ENCODE measurements around the gene OR10AD1. TPM values are rescaled to one million over a fixed set of nuclear protein-coding genes. Genes with fewer than 3 reads are reported as not detected.
"Not testable (repeated sequence)": the region's sequence is repeated elsewhere in the genome, so short reads cannot be mapped to it uniquely, and the experiment has no call there.

The OR10AD1 gene
- total RNA-seq, result 1 to 10 TPM in 2 of 8 experiments, under 1 TPM in 6; 0.33 to 1.5 (median 0.73) TPM

GRCh38 chr12:48203192-48203591 lies at the start of gene OR10AD1:
Gene OR10AD1, minus strand, starts transcription at chr12:48203292. Its CDS starts 0 bp downstream, at chr12:48203292.
- ATAC-seq (replicated peaks in 6 of 8), result no peak
- Histone ChIP-seq H3K27ac (no peak within 1 kb of the TSS), H3K4me1 (replicated peaks in 1 of 2) (peaks cover 0 to 11% of the 10 kb centered on the region in 2 donors), H3K4me3 (no peak within 1 kb of the TSS)
- WGBS, 10 experiments, result 79 to 100% (median 85%) methylated on average over 1 to 4 of the region's 4 CpGs; no CpG with 5 or more reads in 2 of the 10 experiments
- in situ Hi-C loops (cut with MboI; ENCODE audit: low pct_unique_long_range_greater_than_20kb in 2 of 9, low sequenced_read_pairs in 9 of 9, unreplicated experiment in 9 of 9), result no loop called here

GRCh38 chr12:48247181-48247966 lies 44.3 kb upstream of the OR10AD1 start:
- ATAC-seq (replicated peaks in 6 of 8), result peak in 1 of 8 experiments; percentile 16
- in situ Hi-C loops (cut with MboI; ENCODE audit: low pct_unique_long_range_greater_than_20kb in 2 of 9, low sequenced_read_pairs in 9 of 9, unreplicated experiment in 9 of 9), result no loop called here
- H3K4me1 ChIP-seq (replicated peaks in 1 of 2), result no peaks in the 10 kb centered on the region
- no peak overlapping the region for H3K27ac ChIP-seq
- 0 to 100% (median 65%) methylated on average over 1 to 4 of the region's 5 CpGs; no CpG with 5 or more reads in 2 of the 10 experiments for WGBS, 10 experiments
- H3K4me3 ChIP-seq, result no peak overlapping the region

- ATAC-seq (replicated peaks in 6 of 8), result peak in 5 of 8 experiments; percentile 57 to 71 (median 61)
- H3K27ac ChIP-seq, result peak overlapping the region in 1 of 2 donors; percentile 72
- peaks cover 11 to 13% of the 10 kb centered on the region in 2 donors for H3K4me1 ChIP-seq (replicated peaks in 1 of 2)
- WGBS, 10 experiments, result 0 to 63% (median 7%) methylated on average over 1 to 3 of the region's 3 CpGs; no CpG with 5 or more reads in 1 of the 10 experiments
- in situ Hi-C loops (cut with MboI; ENCODE audit: low pct_unique_long_range_greater_than_20kb in 2 of 9, low sequenced_read_pairs in 9 of 9, unreplicated experiment in 9 of 9), result no loop called here
- no peak overlapping the region for H3K4me3 ChIP-seq
These were observed 34.1 kb upstream of the OR10AD1 start for GRCh38 chr12:48237162-48237561.

GRCh38 chr12:48235796-48236333 lies 32.8 kb upstream of the OR10AD1 start:
- in situ Hi-C loops (cut with MboI; ENCODE audit: low pct_unique_long_range_greater_than_20kb in 2 of 9, low sequenced_read_pairs in 9 of 9, unreplicated experiment in 9 of 9), result no loop called here
- H3K4me1 ChIP-seq (replicated peaks in 1 of 2), result peaks cover 11 to 13% of the 10 kb centered on the region in 2 donors
- no peak for ATAC-seq (replicated peaks in 6 of 8)

GRCh38 chr12:48231169-48231958 lies 28.3 kb upstream of the OR10AD1 start:
- H3K4me1 ChIP-seq (replicated peaks in 1 of 2); in situ Hi-C loops (cut with MboI; ENCODE audit: low pct_unique_long_range_greater_than_20kb in 2 of 9, low sequenced_read_pairs in 9 of 9, unreplicated experiment in 9 of 9); H3K27ac ChIP-seq; ATAC-seq (replicated peaks in 6 of 8); H3K4me3 ChIP-seq: not testable (repeated sequence)
- WGBS, 10 experiments, result 24 to 100% (median 89%) methylated on average over 1 to 2 of the region's 2 CpGs

More at GRCh38 chr12:48235796-48236333, 32.8 kb upstream of the OR10AD1 start:
- H3K4me3 ChIP-seq, result no peak overlapping the region
- H3K27ac ChIP-seq, result no peak overlapping the region
- WGBS, 10 experiments, result 6 to 100% (median 55%) methylated on average over 2 to 4 of the region's 4 CpGs; no CpG with 5 or more reads in 2 of the 10 experiments

- H3K4me3 ChIP-seq; H3K27ac ChIP-seq; H3K4me1 ChIP-seq (replicated peaks in 1 of 2); in situ Hi-C loops (cut with MboI; ENCODE audit: low pct_unique_long_range_greater_than_20kb in 2 of 9, low sequenced_read_pairs in 9 of 9, unreplicated experiment in 9 of 9); ATAC-seq (replicated peaks in 6 of 8): not testable (repeated sequence)
- WGBS, 10 experiments, result 20 to 100% (median 67%) methylated on average over 1 to 3 of the region's 3 CpGs; no CpG with 5 or more reads in 1 of the 10 experiments
These were observed 21.4 kb upstream of the OR10AD1 start for GRCh38 chr12:48224533-48224932.

- in situ Hi-C loops (cut with MboI; ENCODE audit: low pct_unique_long_range_greater_than_20kb in 2 of 9, low sequenced_read_pairs in 9 of 9, unreplicated experiment in 9 of 9), result no loop called here
- no peak for ATAC-seq (replicated peaks in 6 of 8)
- WGBS, 10 experiments, result 0 to 58% (median 19%) methylated on average over 1 to 2 of the region's 2 CpGs; no CpG with 5 or more reads in 5 of the 10 experiments
- no peak overlapping the region for H3K4me3 ChIP-seq
- H3K27ac ChIP-seq, result no peak overlapping the region
- no peaks in the 10 kb centered on the region for H3K4me1 ChIP-seq (replicated peaks in 1 of 2)
These were observed 18.6 kb upstream of the OR10AD1 start for GRCh38 chr12:48221645-48222044.

- in situ Hi-C loops (cut with MboI; ENCODE audit: low pct_unique_long_range_greater_than_20kb in 2 of 9, low sequenced_read_pairs in 9 of 9, unreplicated experiment in 9 of 9), result no loop called here
- Histone ChIP-seq H3K27ac (no peak overlapping the region), H3K4me1 (replicated peaks in 1 of 2) (peaks cover 0 to 2% of the 10 kb centered on the region in 2 donors), H3K4me3 (no peak overlapping the region)
- ATAC-seq (replicated peaks in 6 of 8), result no peak
- 0 to 100% (median 81%) methylated on average over 1 of the region's 1 CpG for WGBS, 10 experiments
These were observed 17.6 kb upstream of the OR10AD1 start for GRCh38 chr12:48220701-48221100.

- in situ Hi-C loops (cut with MboI; ENCODE audit: low pct_unique_long_range_greater_than_20kb in 2 of 9, low sequenced_read_pairs in 9 of 9, unreplicated experiment in 9 of 9), result no loop called here
- no peak overlapping the region for H3K4me3 ChIP-seq
- peak in 1 of 8 experiments; percentile 78 for ATAC-seq (replicated peaks in 6 of 8)
- H3K27ac ChIP-seq, result no peak overlapping the region
- 20 to 100% (median 69%) methylated on average over 1 of the region's 1 CpG for WGBS, 10 experiments
- peaks cover 0 to 3% of the 10 kb centered on the region in 2 donors for H3K4me1 ChIP-seq (replicated peaks in 1 of 2)
These were observed 16.5 kb upstream of the OR10AD1 start for GRCh38 chr12:48219631-48220030.

GRCh38 chr12:48216785-48217184 lies 13.7 kb upstream of the OR10AD1 start:
- in situ Hi-C loops (cut with MboI; ENCODE audit: low pct_unique_long_range_greater_than_20kb in 2 of 9, low sequenced_read_pairs in 9 of 9, unreplicated experiment in 9 of 9), result no loop called here
- peak in 1 of 8 experiments; percentile 26 for ATAC-seq (replicated peaks in 6 of 8)
- no peak overlapping the region for H3K27ac ChIP-seq

GRCh38 chr12:48209495-48209894 lies 6.4 kb upstream of the OR10AD1 start:
- H3K4me3 ChIP-seq; H3K27ac ChIP-seq; H3K4me1 ChIP-seq (replicated peaks in 1 of 2); ATAC-seq (replicated peaks in 6 of 8); in situ Hi-C loops (cut with MboI; ENCODE audit: low pct_unique_long_range_greater_than_20kb in 2 of 9, low sequenced_read_pairs in 9 of 9, unreplicated experiment in 9 of 9): not testable (repeated sequence)
- WGBS, 10 experiments, result no CpG with 5 or more reads among the region's 2 CpGs

More at GRCh38 chr12:48216785-48217184, 13.7 kb upstream of the OR10AD1 start:
- H3K4me1 ChIP-seq (replicated peaks in 1 of 2), result peaks cover 0 to 3% of the 10 kb centered on the region in 2 donors
- no peak overlapping the region for H3K4me3 ChIP-seq

- Histone ChIP-seq H3K4me1 (replicated peaks in 1 of 2) (peaks cover 0 to 11% of the 10 kb centered on the region in 2 donors), H3K27ac (no peak overlapping the region), H3K4me3 (no peak overlapping the region)
- ATAC-seq (replicated peaks in 6 of 8), result no peak
- 50 to 100% (median 84%) methylated on average over 1 to 8 of the region's 8 CpGs; no CpG with 5 or more reads in 1 of the 10 experiments for WGBS, 10 experiments
- in situ Hi-C loops (cut with MboI; ENCODE audit: low pct_unique_long_range_greater_than_20kb in 2 of 9, low sequenced_read_pairs in 9 of 9, unreplicated experiment in 9 of 9), result no loop called here
These were observed 326 bp downstream of the OR10AD1 start for GRCh38 chr12:48202766-48203165.

GRCh38 chr12:48201516-48201915 lies 1.6 kb downstream of the OR10AD1 start:
- in situ Hi-C loops (cut with MboI; ENCODE audit: low pct_unique_long_range_greater_than_20kb in 2 of 9, low sequenced_read_pairs in 9 of 9, unreplicated experiment in 9 of 9), result no loop called here
- peaks cover 0 to 11% of the 10 kb centered on the region in 2 donors for H3K4me1 ChIP-seq (replicated peaks in 1 of 2)
- no peak overlapping the region for H3K4me3 ChIP-seq
- no peak overlapping the region for H3K27ac ChIP-seq
- WGBS, 10 experiments, result 84 to 100% (median 100%) methylated on average over 1 to 3 of the region's 3 CpGs; no CpG with 5 or more reads in 3 of the 10 experiments
- no peak for ATAC-seq (replicated peaks in 6 of 8)
